Measurements from ENCODE around the gene SEMA3C. TPM values are rescaled to one million over a fixed set of nuclear protein-coding genes. Genes with fewer than 3 reads are reported as not detected.

Gene SEMA3C
- total RNA-seq, 2 donors from 2014 or later: 3.0 to 3.4 TPM

GRCh38 chr7:80722616-80723195, 196.1 kb downstream of the SEMA3C start:
- no peaks in the 10 kb centered on the region for H3K27me3 ChIP-seq
- H3K9me3 ChIP-seq: no peaks in the 10 kb centered on the region
- no peaks in the 10 kb centered on the region for H3K4me1 ChIP-seq
- no peaks in the 10 kb centered on the region for H3K36me3 ChIP-seq (replicated peaks in 1 of 2; ENCODE audit: insufficient read depth in 1 of 2, low read depth in 2 of 2)
- ATAC-seq (peak; percentile 72), DNase-seq (peak in 3 of 4 donors; percentile 19 to 56 (median 28))
- H3K4me3 ChIP-seq: no peak overlapping the region
- intact Hi-C loops (cut with DNase I): no loop called here
- H3K27ac ChIP-seq: peak overlapping the region in 1 of 4 donors; percentile 26
- 71 to 77% methylated on average over 3 of the region's 3 CpGs for WGBS, 2 donors
- no peak for TF ChIP-seq POLR2A (IDR thresholded peaks at IDR 0.05)
- no peak for TF ChIP-seq CTCF (IDR thresholded peaks at IDR 0.05)

GRCh38 chr7:80721883-80722615, 196.8 kb downstream of the SEMA3C start:
- peak in 1 of 4 donors; percentile 24 for DNase-seq
- H3K4me3 ChIP-seq: no peak overlapping the region
- H3K36me3 ChIP-seq (replicated peaks in 1 of 2; ENCODE audit: insufficient read depth in 1 of 2, low read depth in 2 of 2): no peaks in the 10 kb centered on the region
- H3K9me3 ChIP-seq: no peaks in the 10 kb centered on the region
- TF ChIP-seq CTCF (IDR thresholded peaks at IDR 0.05) (no peak), POLR2A (IDR thresholded peaks at IDR 0.05) (no peak)
- H3K4me1 ChIP-seq: no peaks in the 10 kb centered on the region
- ATAC-seq: peak; percentile 48
- no peaks in the 10 kb centered on the region for H3K27me3 ChIP-seq
- WGBS, 2 donors: 63 to 65% methylated on average over 3 of the region's 3 CpGs
- intact Hi-C loops (cut with DNase I): no loop called here
- H3K27ac ChIP-seq: peak overlapping the region in 1 of 4 donors; percentile 26

- H3K27ac ChIP-seq: no peak overlapping the region
- no peak for DNase-seq
- no peak for TF ChIP-seq CTCF (IDR thresholded peaks at IDR 0.05)
- no peak for TF ChIP-seq POLR2A (IDR thresholded peaks at IDR 0.05)
- H3K4me1 ChIP-seq: no peaks in the 10 kb centered on the region
- intact Hi-C loops (cut with DNase I): no loop called here
- no peak for ATAC-seq
- WGBS, 2 donors: 90 to 93% methylated on average over 3 of the region's 3 CpGs
- H3K4me3 ChIP-seq: no peak overlapping the region
- no peaks in the 10 kb centered on the region for H3K27me3 ChIP-seq
- no peaks in the 10 kb centered on the region for H3K36me3 ChIP-seq (replicated peaks in 1 of 2; ENCODE audit: insufficient read depth in 1 of 2, low read depth in 2 of 2)
- H3K9me3 ChIP-seq: no peaks in the 10 kb centered on the region
These were observed 198.7 kb downstream of the SEMA3C start for GRCh38 chr7:80720146-80720545.

GRCh38 chr7:80719261-80719660, 199.6 kb downstream of the SEMA3C start:
- no peak for ATAC-seq
- 73 to 77% methylated on average over 3 of the region's 3 CpGs for WGBS, 2 donors

More at GRCh38 chr7:80719261-80719660, 199.6 kb downstream of the SEMA3C start:
- Histone ChIP-seq H3K36me3 (replicated peaks in 1 of 2; ENCODE audit: insufficient read depth in 1 of 2, low read depth in 2 of 2) (no peaks in the 10 kb centered on the region), H3K4me1 (no peaks in the 10 kb centered on the region), H3K27ac (no peak overlapping the region), H3K9me3 (no peaks in the 10 kb centered on the region), H3K4me3 (no peak overlapping the region), H3K27me3 (no peaks in the 10 kb centered on the region)
- intact Hi-C loops (cut with DNase I): no loop called here
- TF ChIP-seq POLR2A (IDR thresholded peaks at IDR 0.05) (no peak), CTCF (IDR thresholded peaks at IDR 0.05) (no peak)
- DNase-seq: no peak
